GM19043 (cell line): ENCODE measurements around the gene PRKAG2.

Experiments used
- ATAC-seq: cut with Tn5 transposase; IDR thresholded peaks from one replicate; pipeline ENCODE4 v1.9.1; 2021; ENCODE audit warnings: low read depth; ENCODE audit not compliant: unreplicated experiment

PRKAG2 gene

GRCh38 chr7:151704960-151705635 lies 171.8 kb downstream of the PRKAG2 start:
- no peak for ATAC-seq

DNA sequence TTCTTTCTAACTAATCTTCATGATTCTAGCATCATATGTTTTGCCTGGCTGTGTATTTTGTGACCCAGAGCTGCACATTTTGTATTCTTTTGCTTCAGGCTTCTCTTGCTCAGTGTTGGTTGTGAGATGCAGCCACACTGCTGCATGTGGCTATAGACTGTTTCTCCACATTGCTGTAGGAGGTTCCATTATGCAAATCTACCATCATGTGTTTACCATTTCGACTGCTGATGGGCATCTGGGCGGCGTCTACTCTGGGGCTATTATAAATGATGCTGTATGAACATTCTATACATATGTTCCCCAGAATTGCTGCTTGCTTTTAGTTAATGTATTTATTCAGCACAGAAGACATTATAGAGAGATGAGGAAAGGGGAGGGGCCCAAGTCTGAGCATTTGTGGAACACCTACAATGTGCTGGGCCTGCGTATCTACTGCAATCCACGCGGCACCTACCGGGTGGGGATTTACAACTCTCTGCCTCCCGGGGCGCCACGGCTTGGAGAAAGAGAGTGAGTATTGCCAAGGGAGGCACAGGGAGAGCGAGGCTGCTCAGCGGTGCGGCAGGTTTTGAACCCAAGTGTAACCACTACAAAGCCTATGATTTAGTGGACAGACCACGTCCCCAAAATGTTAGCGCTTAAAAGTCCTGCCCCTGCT lies 172.5 kb downstream of the PRKAG2 start:
- ATAC-seq: no peak

DNA sequence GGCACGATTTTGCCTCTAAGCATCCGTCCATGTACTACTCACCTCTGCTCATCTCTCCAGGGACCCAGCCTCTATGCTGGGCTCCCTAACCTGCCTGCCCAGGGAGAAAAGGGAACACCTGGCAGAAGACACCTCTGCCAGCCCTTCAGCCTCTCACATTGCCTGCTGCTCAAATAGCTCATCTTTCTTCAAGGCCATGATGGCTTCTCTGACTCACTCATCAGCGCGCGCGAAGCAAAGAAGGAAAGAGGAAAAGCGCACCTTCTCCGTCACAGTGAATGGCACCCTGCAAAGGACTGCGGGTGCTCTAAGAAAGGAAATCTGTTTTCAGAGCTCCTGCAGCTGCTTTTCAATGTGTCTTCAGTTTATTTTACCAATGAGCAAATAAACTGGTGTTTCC lies 174.0 kb downstream of the PRKAG2 start:
- no peak for ATAC-seq

DNA sequence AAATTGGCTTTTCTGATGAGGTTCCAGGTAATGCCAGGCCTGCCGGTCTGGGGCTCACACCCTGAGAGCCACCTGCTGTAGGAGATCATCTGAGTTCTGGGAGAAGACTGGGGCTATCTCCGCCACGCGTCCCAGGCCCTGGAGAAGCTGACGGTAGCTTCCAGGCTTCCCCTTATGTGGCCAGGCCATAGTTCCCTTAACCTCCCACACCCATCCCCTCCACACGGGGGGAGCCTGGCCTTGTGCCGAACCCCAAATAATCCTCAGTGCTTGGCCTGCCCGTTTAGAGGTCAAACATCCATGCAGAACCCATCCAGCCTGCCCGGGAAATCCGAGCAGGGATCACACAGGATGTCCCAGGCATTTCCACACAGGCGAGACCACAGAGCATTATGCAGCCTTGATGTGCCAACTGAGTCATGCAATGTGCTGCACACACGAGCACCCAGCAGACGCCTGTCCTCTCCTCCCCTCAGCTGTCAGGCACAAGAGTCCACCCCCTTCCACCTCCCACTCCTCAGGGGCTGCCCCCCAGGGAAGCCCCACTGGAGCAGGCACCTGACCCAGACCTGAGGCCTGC lies 176.2 kb downstream of the PRKAG2 start:
- no peak for ATAC-seq

DNA sequence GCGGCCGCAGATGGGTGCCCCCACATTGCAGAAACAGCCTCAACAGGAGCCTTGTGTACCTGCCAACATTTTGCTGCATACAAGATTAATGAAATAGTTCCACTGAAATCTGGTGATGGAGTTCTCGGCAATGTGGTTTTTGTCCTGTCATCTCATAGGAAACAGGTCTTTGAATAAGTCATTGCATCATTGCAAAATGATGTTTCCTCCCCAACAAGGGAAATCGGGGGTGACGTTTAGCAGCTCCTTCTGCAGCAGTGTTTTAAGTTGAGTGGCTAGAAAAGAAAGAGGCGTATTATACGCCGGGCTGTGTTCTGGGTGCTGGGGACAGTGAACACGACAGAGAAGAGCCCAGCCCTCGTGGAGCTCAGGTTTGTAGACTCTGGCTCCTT lies 177.0 kb downstream of the PRKAG2 start:
- ATAC-seq: no peak

GRCh38 chr7:151699147-151699927 lies 177.6 kb downstream of the PRKAG2 start:
- no peak for ATAC-seq

DNA sequence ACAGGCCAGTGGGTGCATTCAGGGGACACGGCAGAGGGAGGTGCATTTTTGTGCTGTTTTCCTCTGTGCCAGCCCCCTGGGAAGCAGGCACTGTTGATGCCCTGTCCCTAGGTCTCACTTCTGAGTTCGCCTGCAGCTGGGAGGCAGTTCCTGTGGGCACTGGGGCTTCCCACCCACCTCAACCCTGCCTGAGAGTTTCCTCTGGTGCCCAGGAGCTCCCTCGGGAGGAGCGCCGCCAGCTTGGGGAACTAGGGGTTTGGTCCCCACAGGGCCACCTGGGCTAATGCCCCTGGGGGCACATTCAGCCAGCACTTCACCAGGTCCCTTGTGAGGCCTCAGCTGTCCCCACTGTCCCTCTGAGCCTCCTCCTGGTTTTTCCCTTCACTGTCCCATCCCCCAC lies 179.0 kb downstream of the PRKAG2 start:
- ATAC-seq: no peak

GRCh38 chr7:151697515-151697895 lies 179.4 kb downstream of the PRKAG2 start:
- no peak for ATAC-seq

DNA sequence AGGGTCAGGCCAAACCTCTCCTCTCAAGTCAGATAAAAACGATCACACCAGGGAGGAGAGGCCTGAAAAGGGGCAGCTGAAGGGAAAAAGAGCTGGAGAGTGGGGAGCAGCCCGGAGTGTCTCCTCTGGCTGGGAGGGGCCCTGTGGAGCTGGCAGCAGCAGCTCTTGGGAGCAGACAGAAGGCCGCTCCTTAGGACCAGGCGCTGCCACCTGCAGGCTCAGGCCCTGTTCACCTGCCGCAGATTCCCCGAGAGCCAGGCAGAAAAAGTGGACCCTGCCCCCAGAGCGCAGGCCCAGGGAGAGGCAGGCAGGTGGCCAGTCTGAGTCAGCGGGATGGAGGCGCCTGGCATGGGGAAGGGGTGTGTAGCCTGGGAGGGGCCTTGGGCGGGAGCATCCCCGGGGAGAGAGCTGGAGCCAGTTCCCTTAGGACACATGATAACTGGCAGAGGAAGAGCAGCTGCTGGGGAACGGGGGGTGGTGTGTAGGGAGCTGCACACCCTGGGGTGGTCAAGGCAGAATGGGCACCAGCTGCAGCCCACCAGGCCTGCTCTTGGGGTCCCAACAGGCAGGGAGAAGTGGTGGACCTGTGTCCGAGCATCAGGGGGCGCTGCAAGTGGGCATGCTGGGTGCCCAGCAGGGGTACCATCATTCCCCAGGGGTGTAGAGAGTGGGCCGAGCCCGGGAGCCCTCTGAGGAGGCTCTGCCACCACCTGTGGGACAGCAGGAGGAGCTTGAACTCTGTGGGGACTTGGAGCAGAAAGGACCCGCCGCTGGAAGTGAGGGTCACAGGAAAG lies 180.0 kb downstream of the PRKAG2 start:
- ATAC-seq: no peak

DNA sequence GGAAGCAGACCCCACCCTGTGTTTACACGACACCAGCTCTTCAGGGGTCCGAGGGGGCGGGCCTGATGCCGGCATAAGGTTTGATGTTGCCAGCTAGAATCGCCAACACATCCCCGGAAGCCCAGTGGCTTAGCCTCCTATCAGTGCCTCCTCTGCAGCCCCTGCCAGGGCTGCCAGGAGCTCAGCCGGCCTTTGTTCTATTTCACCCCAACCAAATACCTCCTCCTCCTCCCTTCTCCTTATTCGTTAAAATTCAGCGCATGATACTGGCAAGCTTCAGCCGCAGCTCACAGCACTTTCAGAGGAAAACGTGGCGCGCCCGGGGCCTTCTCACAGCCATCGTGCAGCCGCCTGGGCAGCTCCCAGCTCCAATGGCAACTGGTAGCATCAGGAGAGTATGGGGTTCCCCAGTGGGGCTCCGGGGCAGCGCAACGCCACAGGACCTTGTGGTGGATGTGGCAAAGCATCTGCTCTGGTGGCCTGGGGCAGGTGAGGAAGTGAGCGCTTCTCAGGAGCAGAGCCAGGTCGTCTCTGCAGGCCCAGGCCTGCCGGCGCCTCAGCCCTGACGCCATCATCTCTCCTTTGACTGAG lies 180.9 kb downstream of the PRKAG2 start:
- ATAC-seq: no peak

- no peak for ATAC-seq
These were observed 181.9 kb downstream of the PRKAG2 start for GRCh38 chr7:151694828-151695580.

GRCh38 chr7:151694441-151694827 lies 182.5 kb downstream of the PRKAG2 start:
- ATAC-seq: no peak

GRCh38 chr7:151693140-151693539 lies 183.8 kb downstream of the PRKAG2 start:
- ATAC-seq: no peak

- no peak for ATAC-seq
These were observed 184.2 kb downstream of the PRKAG2 start for GRCh38 chr7:151692721-151693120.

DNA sequence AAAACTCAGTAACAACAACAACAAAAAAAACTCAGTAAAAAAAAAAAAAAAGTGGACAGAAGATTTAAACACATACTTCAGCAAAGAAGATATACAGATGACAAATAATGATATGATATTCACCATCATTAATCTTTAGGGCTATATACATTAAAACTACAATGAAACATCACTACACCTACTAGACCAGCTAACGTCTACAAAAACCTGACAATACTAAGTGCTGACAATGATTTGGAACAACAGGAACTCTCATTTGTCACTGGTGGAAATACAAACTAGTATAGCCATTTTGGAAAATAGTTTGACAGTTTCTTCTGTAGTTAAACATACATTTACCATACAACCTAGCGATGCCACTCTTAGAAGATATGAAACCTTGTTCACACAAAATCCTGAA lies 185.5 kb downstream of the PRKAG2 start:
- ATAC-seq: no peak

DNA sequence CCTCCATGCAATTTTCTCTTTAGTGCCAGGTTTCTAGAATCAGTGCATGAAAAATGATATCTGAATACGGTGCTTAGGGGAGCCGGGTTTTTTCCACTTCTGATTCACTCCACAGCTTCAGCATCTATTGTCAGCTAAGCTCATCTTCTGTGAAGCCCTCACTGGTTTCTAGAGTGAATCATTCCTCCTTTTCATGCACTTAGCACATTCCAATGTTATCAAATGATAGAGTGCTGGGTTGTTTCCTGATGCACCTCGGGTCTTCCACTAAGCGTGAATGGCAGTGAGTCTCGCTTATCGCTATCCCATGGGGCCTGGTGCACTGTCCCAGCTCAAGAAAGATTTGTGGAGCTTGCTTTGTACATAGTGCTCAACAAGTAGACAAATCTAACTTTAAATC lies 186.3 kb downstream of the PRKAG2 start:
- ATAC-seq: no peak

- ATAC-seq: no peak
These were observed 187.5 kb downstream of the PRKAG2 start for GRCh38 chr7:151689196-151689971.

GRCh38 chr7:151688236-151688780 lies 188.6 kb downstream of the PRKAG2 start:
- ATAC-seq: no peak
